HG03342 (cell line): ENCODE measurements around the gene TSPAN17.
"Not testable (repeated sequence)": the region's sequence is repeated elsewhere in the genome, so short reads cannot be mapped to it uniquely, and the experiment has no call there.

Experiments
- ATAC-seq: cut with Tn5 transposase; IDR thresholded peaks from one replicate; pipeline ENCODE4 v1.9.1; 2021; ENCODE audit warnings: mild to moderate bottlenecking, moderate library complexity; ENCODE audit not compliant: unreplicated experiment

The TSPAN17 gene, protein sequence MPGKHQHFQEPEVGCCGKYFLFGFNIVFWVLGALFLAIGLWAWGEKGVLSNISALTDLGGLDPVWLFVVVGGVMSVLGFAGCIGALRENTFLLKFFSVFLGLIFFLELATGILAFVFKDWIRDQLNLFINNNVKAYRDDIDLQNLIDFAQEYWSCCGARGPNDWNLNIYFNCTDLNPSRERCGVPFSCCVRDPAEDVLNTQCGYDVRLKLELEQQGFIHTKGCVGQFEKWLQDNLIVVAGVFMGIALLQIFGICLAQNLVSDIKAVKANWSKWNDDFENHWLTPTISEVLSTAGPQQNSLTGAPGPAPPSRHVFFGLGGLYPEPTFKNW

DNA sequence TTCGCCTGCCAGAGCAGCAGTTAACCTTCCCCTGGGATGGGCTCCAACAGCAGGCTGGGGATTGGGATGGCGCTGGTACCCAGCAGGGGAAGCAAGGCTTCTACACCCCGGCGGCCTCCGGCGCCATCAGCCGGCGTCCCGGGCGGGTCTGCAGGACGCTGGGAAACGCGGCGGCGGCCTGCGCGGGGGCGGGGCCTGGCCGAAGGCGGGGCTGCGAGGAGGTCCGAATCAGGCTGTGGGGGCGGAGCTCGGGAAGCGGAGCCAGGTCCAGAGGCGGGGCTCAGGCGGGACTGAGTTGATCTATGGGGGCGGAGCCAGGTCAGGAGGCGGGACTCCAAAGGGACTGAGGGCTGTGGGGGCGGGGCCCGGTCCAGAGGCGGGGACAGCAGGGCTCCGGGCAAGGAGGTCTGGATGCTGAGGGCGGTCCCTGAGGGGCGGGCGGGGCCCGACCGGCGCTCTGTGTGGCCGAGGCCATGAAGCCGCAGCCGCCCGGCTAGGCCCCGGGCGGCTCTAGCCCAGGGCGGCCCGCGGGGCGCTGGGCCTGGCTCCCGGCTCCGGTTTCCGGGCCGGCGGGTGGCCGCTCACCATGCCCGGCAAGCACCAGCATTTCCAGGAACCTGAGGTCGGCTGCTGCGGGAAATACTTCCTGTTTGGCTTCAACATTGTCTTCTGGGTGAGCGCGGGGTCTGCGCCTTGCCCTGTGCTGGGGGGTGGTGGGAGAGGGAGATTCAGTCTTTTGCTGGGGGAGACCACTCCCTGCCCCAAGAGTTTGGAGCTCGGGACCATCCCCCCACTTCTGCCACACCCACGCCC, at the start of gene TSPAN17:
TSPAN17 (plus strand) TSS at position 455 of the 813 bp plus-strand sequence; CDS start at position 587, 132 bp downstream.
- peak; percentile 95 for ATAC-seq

- ATAC-seq = not testable (repeated sequence)
These were observed 47.4 kb upstream of the TSPAN17 start for GRCh38 chr5:176599749-176600430.

DNA sequence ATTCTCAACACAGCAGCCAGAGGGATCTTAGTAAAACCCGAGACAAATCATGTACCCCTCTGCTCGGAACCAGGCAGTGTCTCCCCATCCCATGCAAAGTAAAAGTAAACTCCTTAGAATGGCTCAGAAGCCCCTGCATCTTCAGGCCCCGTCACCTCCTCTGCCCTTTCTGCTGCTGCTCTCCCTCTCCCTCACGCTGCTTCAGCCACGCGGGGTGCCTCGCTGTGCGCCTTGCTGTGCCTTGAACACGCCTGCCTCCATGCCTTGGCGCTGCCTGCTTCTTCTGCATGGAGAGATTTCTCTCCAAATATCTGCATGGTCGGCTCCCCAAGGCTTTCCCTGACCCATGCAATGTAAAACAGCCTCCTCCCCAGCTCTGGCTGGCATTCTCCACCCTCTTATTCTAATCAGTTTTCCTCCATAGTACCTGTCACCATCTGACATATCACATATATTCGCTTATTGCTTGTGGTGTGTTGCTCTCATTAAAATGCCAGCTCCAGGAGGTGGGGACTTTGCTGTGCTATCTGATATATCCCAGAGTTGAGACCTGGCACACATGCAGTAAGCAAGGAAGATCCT, 45.3 kb upstream of the TSPAN17 start:
- no peak for ATAC-seq

- no peak for ATAC-seq
These were observed 44.2 kb upstream of the TSPAN17 start for GRCh38 chr5:176603091-176603490.

DNA sequence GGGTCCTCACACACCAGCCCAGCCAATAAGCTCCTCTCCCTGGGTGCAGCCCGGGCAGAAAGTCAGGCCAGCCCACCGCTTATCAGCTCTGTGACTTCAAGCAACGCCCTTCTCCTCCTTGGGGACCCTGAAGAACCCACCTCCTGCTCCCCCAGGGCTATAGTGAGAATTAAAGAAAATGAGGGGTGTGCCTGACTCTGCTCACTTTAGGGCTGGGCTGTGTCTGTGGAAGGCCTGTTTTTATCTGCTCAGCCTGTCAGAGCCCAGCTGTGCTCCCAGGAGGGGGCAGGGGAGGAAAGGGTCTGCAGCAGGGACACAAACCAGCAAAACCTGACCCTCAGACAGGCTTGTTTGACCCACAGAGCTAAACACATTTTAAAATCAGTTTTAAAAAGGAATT, 41.3 kb upstream of the TSPAN17 start:
- ATAC-seq = no peak

GRCh38 chr5:176606875-176607274, 40.4 kb upstream of the TSPAN17 start:
- ATAC-seq = no peak

GRCh38 chr5:176608142-176608705, 39.1 kb upstream of the TSPAN17 start:
- ATAC-seq = no peak

GRCh38 chr5:176608937-176609723, 38.2 kb upstream of the TSPAN17 start:
- peak; percentile 20 for ATAC-seq

DNA sequence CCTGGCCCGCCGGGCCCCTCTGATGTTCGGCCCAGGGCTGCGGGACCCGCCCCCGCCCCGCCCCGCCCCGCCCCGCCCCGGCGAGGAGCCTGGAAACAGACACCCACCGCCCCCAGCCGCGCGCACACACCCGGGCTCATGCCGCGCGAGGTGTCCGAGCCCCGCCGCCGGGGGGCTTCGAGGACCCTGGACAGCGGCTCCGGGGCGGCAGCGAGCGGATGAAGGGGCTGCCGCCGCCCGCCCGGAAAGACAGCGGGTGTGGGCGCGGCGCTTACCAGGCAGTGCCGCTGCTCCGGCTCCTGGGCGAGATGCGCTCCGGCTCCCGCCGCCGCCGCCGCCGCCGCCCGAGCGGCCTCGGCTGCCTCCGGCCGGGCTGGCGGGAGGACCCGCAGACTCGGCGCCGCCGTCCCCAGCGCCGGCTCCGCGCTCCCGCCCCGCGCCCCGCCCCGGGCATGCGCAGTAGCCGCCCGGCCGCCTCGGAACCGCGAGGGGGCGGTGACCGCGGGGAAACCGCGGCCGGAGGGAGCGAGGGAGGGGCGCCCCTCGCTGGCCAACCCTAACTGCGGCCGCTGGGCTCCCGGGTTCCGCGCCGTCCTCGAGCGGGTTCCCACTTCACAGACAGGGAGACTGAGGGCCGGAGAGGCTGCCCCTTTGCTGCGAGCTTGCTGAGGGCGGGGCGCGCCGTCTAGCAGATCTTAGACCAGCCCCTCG, 37.4 kb upstream of the TSPAN17 start, which contains the start of gene GPRIN1:
GPRIN1 (minus strand) TSS at position 433 of the 711 bp plus-strand sequence. CDS start 10,322 bp downstream, outside the sequence.
- peak; percentile 66 for ATAC-seq

DNA sequence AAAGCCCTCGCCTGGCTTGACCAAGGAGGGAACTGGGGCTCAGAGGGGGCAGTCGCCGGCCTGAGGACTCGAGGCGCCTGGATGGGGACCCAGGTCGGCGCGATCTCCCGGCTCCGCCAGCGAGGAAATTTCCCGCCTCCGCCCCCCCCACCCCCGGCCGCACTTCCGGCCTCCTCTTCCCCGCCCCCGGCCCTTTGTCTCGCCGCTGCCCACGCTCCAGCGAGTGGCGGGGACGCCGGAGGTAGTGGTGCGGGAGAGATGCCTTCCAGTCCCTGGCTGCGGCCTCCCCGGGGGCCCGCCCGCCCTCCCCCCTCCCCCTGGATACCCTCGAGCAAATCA, 36.9 kb upstream of the TSPAN17 start:
- no peak for ATAC-seq

- no peak for ATAC-seq
These were observed 35.8 kb upstream of the TSPAN17 start for GRCh38 chr5:176611435-176611834.

GRCh38 chr5:176612008-176612407, 35.3 kb upstream of the TSPAN17 start:
- no peak for ATAC-seq

GRCh38 chr5:176612855-176613254, 34.4 kb upstream of the TSPAN17 start:
- ATAC-seq = no peak

DNA sequence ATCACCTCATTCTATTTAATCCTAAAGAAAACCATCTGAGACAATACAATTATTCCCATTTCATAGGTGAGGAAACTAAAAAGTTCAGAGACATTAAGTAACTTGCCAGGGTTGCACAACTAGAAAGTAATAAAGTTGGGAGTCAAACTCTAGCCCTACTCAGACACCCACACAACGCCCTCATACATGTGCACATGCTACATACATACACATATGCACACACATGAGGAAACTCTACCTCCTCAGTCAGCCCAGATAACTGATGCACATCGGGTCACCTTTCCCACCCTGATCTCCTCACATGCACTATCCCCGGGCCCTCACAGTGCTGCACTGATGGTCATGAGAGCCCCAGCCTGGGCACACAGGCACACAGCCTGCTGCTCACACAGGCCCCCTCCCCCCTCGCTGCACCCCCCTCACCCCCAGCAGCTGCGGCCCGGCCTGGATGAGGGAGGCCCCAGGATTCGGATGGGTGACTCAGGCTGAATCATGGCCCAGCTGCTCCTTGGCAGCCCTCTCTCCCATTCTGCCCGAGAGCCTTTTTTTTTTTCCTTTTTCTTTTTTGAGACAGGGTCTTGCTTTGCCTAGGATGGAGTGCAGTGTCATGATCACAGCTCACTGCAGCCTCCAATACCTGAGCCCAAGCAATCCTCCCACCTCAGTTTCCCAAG, 32.3 kb upstream of the TSPAN17 start:
- ATAC-seq = no peak

DNA sequence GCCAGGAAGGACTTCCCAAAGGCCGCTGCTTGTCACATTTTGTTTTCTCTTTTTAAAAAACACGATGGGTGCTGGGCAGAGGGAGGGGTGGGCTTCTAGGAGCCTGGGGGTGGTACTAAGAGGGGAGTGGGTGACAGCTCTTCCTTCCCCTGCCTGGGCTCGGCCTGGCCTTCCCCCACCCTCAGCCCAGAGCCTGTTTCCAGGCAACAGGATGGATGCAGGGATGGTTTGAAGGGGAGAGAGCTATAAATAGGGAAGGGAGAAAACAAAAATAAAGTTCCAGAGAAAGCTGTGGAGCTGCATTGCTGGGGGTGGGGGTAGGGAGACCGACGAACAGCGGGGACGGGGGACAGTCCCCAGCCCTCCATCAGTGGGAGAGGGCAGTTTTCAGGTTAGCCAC, 30.8 kb upstream of the TSPAN17 start:
- no peak for ATAC-seq

DNA sequence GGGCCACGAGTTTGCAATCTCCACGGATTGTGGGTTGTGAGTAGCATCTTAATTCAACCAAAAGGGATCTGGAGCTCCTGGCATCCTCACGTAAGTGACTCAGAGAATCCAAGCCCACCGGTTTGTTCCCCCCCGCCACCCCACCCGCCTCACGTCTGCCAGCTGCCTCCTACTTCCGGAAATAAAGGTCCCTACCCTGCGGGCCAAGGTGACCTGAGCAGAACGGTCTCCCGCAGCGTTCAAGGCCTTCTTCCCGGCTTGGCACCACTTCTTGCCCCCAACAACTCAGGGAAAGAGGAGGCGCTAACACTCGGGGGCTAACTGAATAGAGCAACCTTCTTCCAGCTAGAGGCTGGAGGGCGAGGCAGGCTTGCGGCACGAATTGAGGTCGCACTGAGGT, 28.5 kb upstream of the TSPAN17 start:
- ATAC-seq = no peak

DNA sequence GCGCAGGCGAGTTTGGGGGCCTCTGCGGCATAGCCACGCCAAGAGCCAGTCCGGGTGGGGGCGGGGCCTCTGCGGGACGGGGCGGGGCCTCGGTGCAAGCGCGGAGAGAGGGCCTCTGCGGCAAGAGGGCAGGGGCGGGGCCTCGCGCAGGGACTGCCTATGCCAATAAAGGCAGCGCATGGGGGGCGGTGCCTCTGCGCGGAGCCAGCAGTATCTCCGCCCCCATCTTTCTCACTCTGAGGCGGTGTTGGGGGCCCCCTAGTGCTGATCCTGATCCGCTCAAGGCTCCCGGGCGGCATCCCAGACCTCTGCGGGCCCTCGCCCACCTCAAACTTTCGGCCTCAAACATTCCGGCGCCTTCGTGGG, 28.1 kb upstream of the TSPAN17 start:
- no peak for ATAC-seq

GRCh38 chr5:176619569-176620332, 27.5 kb upstream of the TSPAN17 start:
- ATAC-seq = no peak
